Mucosa of descending colon (tissue), 3 donors: ENCODE results near the gene CLMN. TPM values are rescaled to one million over a fixed set of nuclear protein-coding genes. Genes with fewer than 3 reads are reported as not detected.

Experiments used
- ATAC-seq: fragments of 200-7000 bp; cut with Tn5 transposase; one replicate; pipeline ENCODE4 v1.9.1; 2020; ENCODE audit warnings: mild to moderate bottlenecking, moderate library complexity
- DNase-seq, 3 donors: peaks; one replicate each; pipeline ENCODE4 v3.0.0-alpha.2; 2020
- H3K36me3 ChIP-seq: fragments of 200-600 bp; one replicate; pipeline ENCODE4 v1.8.0; 2021; ENCODE audit warnings: low read depth, mild to moderate bottlenecking
- H3K4me1 ChIP-seq: fragments of 200-600 bp; one replicate; pipeline ENCODE4 v1.8.0; 2021; ENCODE audit warnings: low read depth, mild to moderate bottlenecking
- H3K4me3 ChIP-seq: fragments of 200-600 bp; one replicate; pipeline ENCODE4 v1.8.0; 2021; ENCODE audit warnings: mild to moderate bottlenecking
- H3K9me3 ChIP-seq: fragments of 200-600 bp; one replicate; pipeline ENCODE4 v1.8.0; 2021; ENCODE audit warnings: mild to moderate bottlenecking
- CTCF ChIP-seq: fragments of 200-600 bp; IDR thresholded peaks from one replicate; pipeline ENCODE4 v1.8.0; 2022; ENCODE audit warnings: antibody characterized with exemption, mild to moderate bottlenecking
- intact Hi-C, 2 donors: fragments of 100-400 bp; cut with DNase I in 1 of 2; cut with micrococcal nuclease in 1 of 2; formaldehyde crosslinking; loops; one replicate each; pipeline versions ENCODE4 v1.11.0 to v1.11.1; 2022; cut with DNase I, micrococcal nuclease
- total RNA-seq, 3 donors: library from RNA; stranded (reverse); fragmentation: NEBNext Ultra II Directional in 2 of 3; extraction: Animal tissue kit (Norgen Biotek cat#: 25700) in 2 of 3; gene quantifications; one replicate each; pipeline versions ENCODE4 v1.2.1 to v1.2.4, GENCODE V29; 2021 to 2023
- donor health status: DM: no; HTN: no; CAD: no; lungs with moderate emphysema.
- donor health status: DM: no; HTN: no; CAD: no.
- donor health status: DM: no; HTN: yes; CAD: no.

The CLMN gene
- total RNA-seq, 3 donors from 2014 or later = 73.7 to 200 (median 132) TPM

GRCh38 chr14:95361373-95362137 lies 41.8 kb upstream of the CLMN start:
- Histone ChIP-seq H3K9me3 (no peaks in the 10 kb centered on the region), H3K4me3 (no peak overlapping the region), H3K4me1 (peaks cover 6% of the 10 kb centered on the region), H3K36me3 (no peaks in the 10 kb centered on the region)
- ATAC-seq (peak; percentile 93), DNase-seq (peak; percentile 68 to 79 (median 70))
- TF ChIP-seq CTCF = peak; percentile 65
- intact Hi-C loops = no loop called here

- intact Hi-C loops = no loop called here
- no peak for ATAC-seq
These were observed 41.1 kb upstream of the CLMN start for GRCh38 chr14:95360828-95361227.

GRCh38 chr14:95359994-95360826 lies 40.5 kb upstream of the CLMN start:
- intact Hi-C loops = no loop called here
- H3K4me1 ChIP-seq = peaks cover 6% of the 10 kb centered on the region
- DNase-seq (no peak), ATAC-seq (no peak)
- no peaks in the 10 kb centered on the region for H3K36me3 ChIP-seq
- H3K9me3 ChIP-seq = no peaks in the 10 kb centered on the region
- TF ChIP-seq CTCF = no peak
- no peak overlapping the region for H3K4me3 ChIP-seq

More at GRCh38 chr14:95360828-95361227, 41.1 kb upstream of the CLMN start:
- Histone ChIP-seq H3K4me3 (no peak overlapping the region), H3K4me1 (peaks cover 6% of the 10 kb centered on the region), H3K36me3 (no peaks in the 10 kb centered on the region), H3K9me3 (no peaks in the 10 kb centered on the region)
- TF ChIP-seq CTCF = no peak
- DNase-seq = no peak

- H3K36me3 ChIP-seq = no peaks in the 10 kb centered on the region
- intact Hi-C loops = no loop called here
- DNase-seq = no peak
- no peak for ATAC-seq
- H3K4me3 ChIP-seq = no peak overlapping the region
- TF ChIP-seq CTCF = no peak
- no peaks in the 10 kb centered on the region for H3K4me1 ChIP-seq
- H3K9me3 ChIP-seq = peaks cover 6% of the 10 kb centered on the region
These were observed 36.6 kb upstream of the CLMN start for GRCh38 chr14:95356245-95356869.

GRCh38 chr14:95355422-95355821 lies 35.7 kb upstream of the CLMN start:
- peaks cover 6% of the 10 kb centered on the region for H3K9me3 ChIP-seq
- no peaks in the 10 kb centered on the region for H3K4me1 ChIP-seq
- no peaks in the 10 kb centered on the region for H3K36me3 ChIP-seq
- ATAC-seq (no peak), DNase-seq (no peak)
- TF ChIP-seq CTCF = no peak
- intact Hi-C loops = no loop called here
- H3K4me3 ChIP-seq = no peak overlapping the region
